Adrenal gland (tissue), 5 donors: ENCODE results near the gene UPK2.

Experiments
- CTCF ChIP-seq, 6 experiments: fragments of 450-650 bp in 4 of 6; fragments of 200-600 bp in 2 of 6; sonication (generic) in 1 of 6; IDR thresholded peaks; 1 replicate in 5 of 6; 2 replicates in 1 of 6; pipeline versions ENCODE4 v1.5.1 to v1.8.0; 2016 to 2021; ENCODE audit warnings: antibody characterized with exemption in 6 of 6, mild to moderate bottlenecking in 2 of 6, moderate library complexity in 1 of 6
- POLR2A ChIP-seq, 2 donors: fragments of 450-650 bp; IDR thresholded peaks; one replicate each; pipeline ENCODE4 v1.6.1; 2017; ENCODE audit warnings: antibody characterized with exemption in 2 of 2, mild to moderate bottlenecking in 2 of 2, moderate library complexity in 1 of 2
- donor health status: DM: no; HTN: no; CAD: no.

DNA sequence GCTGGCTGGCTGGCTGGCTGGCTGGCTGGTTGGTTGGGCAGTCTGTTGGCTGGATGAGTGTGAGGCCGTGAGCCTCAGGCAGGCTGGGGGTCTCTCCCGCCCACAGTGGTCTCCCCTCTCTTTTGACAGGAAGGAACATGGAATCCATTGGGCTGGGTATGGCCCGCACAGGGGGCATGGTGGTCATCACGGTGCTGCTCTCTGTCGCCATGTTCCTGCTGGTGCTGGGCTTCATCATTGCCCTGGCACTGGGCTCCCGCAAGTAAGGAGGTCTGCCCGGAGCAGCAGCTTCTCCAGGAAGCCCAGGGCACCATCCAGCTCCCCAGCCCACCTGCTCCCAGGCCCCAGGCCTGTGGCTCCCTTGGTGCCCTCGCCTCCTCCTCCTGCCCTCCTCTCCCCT, 1.9 kb downstream of the UPK2 start:
- TF ChIP-seq POLR2A (IDR thresholded peaks at IDR 0.05) = no peak
- TF ChIP-seq CTCF (IDR thresholded peaks at IDR 0.05) = no peak
